ENCODE results near the gene ZDHHC16. TPM values are rescaled to one million over a fixed set of nuclear protein-coding genes. Genes with fewer than 3 reads are reported as not detected.
A peak's percentile ranks its signal among the peaks of the same experiment; 100 is the strongest.

The ZDHHC16 gene
- total RNA-seq, 1 experiment from 2014 or later = 64.5 TPM

DNA sequence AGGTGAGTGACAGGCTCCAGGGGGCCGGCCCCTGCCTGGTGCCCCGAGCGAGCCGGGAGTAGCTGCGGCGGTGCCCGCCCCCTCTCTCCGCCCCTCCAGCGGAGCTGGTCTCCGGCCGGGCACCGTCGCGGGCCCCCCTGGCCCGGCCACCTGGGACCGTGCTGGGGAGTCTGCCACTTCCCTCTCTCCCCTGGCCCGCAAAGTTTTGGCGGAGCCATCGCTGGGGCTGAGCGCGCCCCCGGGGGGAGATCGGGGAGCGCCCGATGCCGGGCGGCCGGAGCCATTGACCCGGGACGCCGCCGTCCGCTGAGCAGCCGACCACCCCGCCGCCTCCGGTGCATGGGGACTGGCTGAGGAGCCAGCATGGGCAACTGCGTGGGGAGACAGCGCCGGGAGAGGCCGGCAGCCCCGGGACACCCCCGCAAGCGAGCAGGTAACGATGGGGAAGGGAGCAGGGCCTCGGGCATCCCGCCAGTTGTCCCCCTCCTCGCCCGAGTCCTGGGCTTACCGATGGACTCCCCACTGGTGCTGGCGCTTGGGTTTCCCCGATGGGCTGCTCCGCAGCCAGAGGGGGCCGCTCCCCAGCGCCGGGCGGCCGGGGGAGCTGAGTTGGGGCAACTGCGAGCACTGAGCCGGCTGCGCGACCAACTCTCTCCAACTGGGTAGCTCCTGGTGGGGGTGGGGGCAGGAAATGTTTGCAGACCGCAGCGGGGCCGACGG lies 53.0 kb downstream of the ZDHHC16 start, which contains the start of gene UBTD1:
TSS of gene UBTD1 (plus strand) at position 84 of the 720 bp plus-strand sequence. CDS start at position 364, 280 bp downstream.
- in situ Hi-C loops (cut with HindIII; ENCODE audit: low pct_unique_long_range_greater_than_20kb, low sequenced_read_pairs) = no loop called here
- intact Hi-C loops (cut with micrococcal nuclease; ENCODE audit: unreplicated experiment) = loop anchor here (5.0 kb wide), 1 partner anchor 43 kb away; no protein-coding TSS in a partner anchor
- no TSS peak for BruUV-seq (replicated peaks)
- peak within 1 kb of the TSS; percentile 93 to 99 for H3K4me3 ChIP-seq (ENCODE audit: low read depth in 2 of 2, low read length in 2 of 2)
- H3K27ac ChIP-seq (ENCODE audit: low read length) = peak within 1 kb of the TSS; percentile 93
- no peaks in the 10 kb centered on the region for H3K27me3 ChIP-seq (ENCODE audit: control insufficient read depth, insufficient read depth, low read length)
- no peaks in the 10 kb centered on the region; the same call in 1 of the 2 replicates for H3K36me3 ChIP-seq (ENCODE audit: control insufficient read depth, insufficient read depth, low read length)
- ATAC-seq = peak; percentile 19
- CTCF ChIA-PET = interaction anchor here (0.7 to 0.9 kb wide), 3 partner anchors 16 to 55 kb away, joined by 3 to 4 read pairs (median 3); no protein-coding TSS in a partner anchor
- H3K4me1 ChIP-seq (ENCODE audit: control insufficient read depth, insufficient read depth, low read length) = peaks cover 44% of the 10 kb centered on the region
- POLR2A ChIA-PET = interaction anchor here (0.5 to 0.6 kb wide), 2 partner anchors 32 to 133 kb away, joined by 6 to 8 read pairs; no protein-coding TSS in a partner anchor
- DNase-seq (ENCODE audit: low read depth, low spot score) = no peak
- H3K9me3 ChIP-seq (ENCODE audit: control insufficient read depth, insufficient read depth, low read depth, low read length) = no peaks in the 10 kb centered on the region
- TF ChIP-seq SIN3A (IDR thresholded peaks at IDR 0.05; ENCODE audit: borderline replicate concordance, insufficient read depth, low read depth, low read length) (0 out of 2 replicates have a peak, but pooled peaks have one; percentile 11), CTCF (IDR thresholded peaks at IDR 0.05) (no peak)

GRCh38 chr10:97499561-97500296 lies 53.8 kb downstream of the ZDHHC16 start:
- CTCF ChIA-PET = interaction anchor here (1.5 kb wide), 1 partner anchor 33 kb away, joined by 4 read pairs; no protein-coding TSS in a partner anchor
- H3K4me1 ChIP-seq (ENCODE audit: control insufficient read depth, insufficient read depth, low read length) = peaks cover 37% of the 10 kb centered on the region
- POLR2A ChIA-PET = no interaction called here
- no peaks in the 10 kb centered on the region for H3K9me3 ChIP-seq (ENCODE audit: control insufficient read depth, insufficient read depth, low read depth, low read length)
- peak overlapping the region; percentile 93 to 99 for H3K4me3 ChIP-seq (ENCODE audit: low read depth in 2 of 2, low read length in 2 of 2)
- H3K27me3 ChIP-seq (ENCODE audit: control insufficient read depth, insufficient read depth, low read length) = no peaks in the 10 kb centered on the region
- ATAC-seq = no peak
- no peak for DNase-seq (ENCODE audit: low read depth, low spot score)
- 0 out of 2 replicates have a peak, but pooled peaks have one; percentile 23 for TF ChIP-seq SIN3A (IDR thresholded peaks at IDR 0.05; ENCODE audit: borderline replicate concordance, insufficient read depth, low read depth, low read length)
- no peak for TF ChIP-seq CTCF (IDR thresholded peaks at IDR 0.05)
- BruUV-seq (replicated peaks) = no TSS peak
- no peaks in the 10 kb centered on the region; the same call in 1 of the 2 replicates for H3K36me3 ChIP-seq (ENCODE audit: control insufficient read depth, insufficient read depth, low read length)
- intact Hi-C loops (cut with micrococcal nuclease; ENCODE audit: unreplicated experiment) = loop anchor here (5.0 kb wide), 1 partner anchor 43 kb away; no protein-coding TSS in a partner anchor
- in situ Hi-C loops (cut with HindIII; ENCODE audit: low pct_unique_long_range_greater_than_20kb, low sequenced_read_pairs) = no loop called here
- H3K27ac ChIP-seq (ENCODE audit: low read length) = peak overlapping the region; percentile 72

DNA sequence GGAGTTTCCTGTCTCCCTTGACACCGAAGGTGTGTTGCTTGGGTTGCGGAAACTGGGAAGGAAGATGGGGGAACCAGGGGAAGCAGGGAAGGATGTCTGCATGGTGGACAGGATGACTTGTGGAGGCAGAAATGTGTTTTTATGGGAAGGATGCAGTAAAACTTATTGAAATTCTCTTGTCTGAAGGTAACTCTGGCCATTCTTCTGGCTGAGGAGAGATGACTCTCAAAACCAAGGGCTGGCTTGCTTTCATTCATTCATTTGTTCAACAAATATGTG lies 54.3 kb downstream of the ZDHHC16 start:
- TF ChIP-seq POLR2AphosphoS5 (IDR thresholded peaks at IDR 0.05; ENCODE audit: low read depth, low read length) (no peak), CTCF (IDR thresholded peaks at IDR 0.05) (no peak), SIN3A (IDR thresholded peaks at IDR 0.05; ENCODE audit: borderline replicate concordance, insufficient read depth, low read depth, low read length) (no peak), TCF7L2 (IDR thresholded peaks at IDR 0.05; ENCODE audit: low read depth, low read length) (no peak), REST (IDR thresholded peaks at IDR 0.05; ENCODE audit: insufficient read depth in 1 of 2, low read depth in 2 of 2, low read length in 1 of 2) (no peak)
- CTCF ChIA-PET = interaction anchor here (1.5 kb wide), 1 partner anchor 33 kb away, joined by 4 read pairs; no protein-coding TSS in a partner anchor
- POLR2A ChIA-PET = no interaction called here
- intact Hi-C loops (cut with micrococcal nuclease; ENCODE audit: unreplicated experiment) (no loop called here), in situ Hi-C loops (cut with HindIII; ENCODE audit: low pct_unique_long_range_greater_than_20kb, low sequenced_read_pairs) (no loop called here)
- Histone ChIP-seq H3K4me1 (ENCODE audit: control insufficient read depth, insufficient read depth, low read length) (peaks cover 32% of the 10 kb centered on the region), H3K27ac (ENCODE audit: low read length) (peak overlapping the region; percentile 72), H3K4me3 (ENCODE audit: low read depth in 2 of 2, low read length in 2 of 2) (peak overlapping the region; percentile 93 to 99), H3K27me3 (ENCODE audit: control insufficient read depth, insufficient read depth, low read length) (no peaks in the 10 kb centered on the region), H3K9me3 (ENCODE audit: control insufficient read depth, insufficient read depth, low read depth, low read length) (no peaks in the 10 kb centered on the region), H3K36me3 (ENCODE audit: control insufficient read depth, insufficient read depth, low read length) (no peaks in the 10 kb centered on the region; the same call in 1 of the 2 replicates)
- DNase-seq (ENCODE audit: low read depth, low spot score) = no peak
- no peak for ATAC-seq
- BruUV-seq (replicated peaks) = no TSS peak
